WERI-Rb-1 (cell line): ENCODE results near the gene TVP23A.

ENCODE experiments used
- DNase-seq: peaks from one replicate; pipeline ENCODE4 v3.0.0-alpha.2; 2020
- H3K27ac ChIP-seq: fragments of 250-450 bp; sonication (Bioruptor Pico); 2 replicates; pipeline ENCODE4 v1.5.1; 2020; ENCODE audit warnings: mild to moderate bottlenecking, moderate library complexity
- H3K27me3 ChIP-seq: fragments of 250-450 bp; sonication (Bioruptor Pico); 2 replicates; pipeline ENCODE4 v1.5.1; 2021; ENCODE audit warnings: mild to moderate bottlenecking, low read depth, moderate library complexity; ENCODE audit not compliant: insufficient read depth, severe bottlenecking
- H3K36me3 ChIP-seq: fragments of 250-450 bp; sonication (Bioruptor Pico); 2 replicates; pipeline ENCODE4 v1.5.1; 2020; ENCODE audit warnings: mild to moderate bottlenecking, moderate library complexity
- H3K4me3 ChIP-seq: 2 replicates; pipeline ENCODE4 v1.5.1; 2011; ENCODE audit warnings: low read depth, mild to moderate bottlenecking, control low read depth, low read length
- H3K9me3 ChIP-seq: fragments of 250-450 bp; sonication (Bioruptor Pico); 2 replicates; pipeline ENCODE4 v1.5.1; 2021; ENCODE audit warnings: mild to moderate bottlenecking, moderate library complexity; ENCODE audit not compliant: severe bottlenecking
- TF ChIP-seq, protein P1 (sequence below): IDR thresholded peaks from 2 replicates; pipeline ENCODE4 v1.5.1; 2011; ENCODE audit warnings: low read depth, mild to moderate bottlenecking, control low read depth, inconsistent platforms, low read length

Gene TVP23A

DNA sequence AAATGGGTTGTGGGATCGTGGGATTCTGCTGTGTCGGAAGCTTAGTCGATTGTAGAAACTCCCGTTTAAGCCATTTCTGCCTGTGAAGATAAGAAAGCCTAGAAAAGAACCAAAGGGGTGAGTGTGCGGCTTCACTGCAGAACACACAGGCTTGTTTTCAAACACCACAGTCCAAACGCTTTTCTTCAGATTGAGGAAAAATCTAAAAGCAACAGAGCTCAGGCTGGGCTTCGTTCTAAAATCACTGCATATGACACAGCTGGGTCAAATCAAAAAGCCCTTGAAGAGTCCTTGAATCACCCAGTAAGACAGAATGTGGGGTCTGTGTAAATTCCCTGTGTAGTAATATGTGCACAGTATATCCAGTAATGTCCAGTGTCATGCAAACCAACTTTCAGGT is 49.2 kb downstream of the TVP23A start:
- Histone ChIP-seq H3K4me3 (no peak overlapping the region), H3K36me3 (peaks cover 12% of the 10 kb centered on the region), H3K9me3 (no peaks in the 10 kb centered on the region), H3K27me3 (no peaks in the 10 kb centered on the region), H3K27ac (no peak overlapping the region)
- DNase-seq = no peak
- TF ChIP-seq, protein P1, sequence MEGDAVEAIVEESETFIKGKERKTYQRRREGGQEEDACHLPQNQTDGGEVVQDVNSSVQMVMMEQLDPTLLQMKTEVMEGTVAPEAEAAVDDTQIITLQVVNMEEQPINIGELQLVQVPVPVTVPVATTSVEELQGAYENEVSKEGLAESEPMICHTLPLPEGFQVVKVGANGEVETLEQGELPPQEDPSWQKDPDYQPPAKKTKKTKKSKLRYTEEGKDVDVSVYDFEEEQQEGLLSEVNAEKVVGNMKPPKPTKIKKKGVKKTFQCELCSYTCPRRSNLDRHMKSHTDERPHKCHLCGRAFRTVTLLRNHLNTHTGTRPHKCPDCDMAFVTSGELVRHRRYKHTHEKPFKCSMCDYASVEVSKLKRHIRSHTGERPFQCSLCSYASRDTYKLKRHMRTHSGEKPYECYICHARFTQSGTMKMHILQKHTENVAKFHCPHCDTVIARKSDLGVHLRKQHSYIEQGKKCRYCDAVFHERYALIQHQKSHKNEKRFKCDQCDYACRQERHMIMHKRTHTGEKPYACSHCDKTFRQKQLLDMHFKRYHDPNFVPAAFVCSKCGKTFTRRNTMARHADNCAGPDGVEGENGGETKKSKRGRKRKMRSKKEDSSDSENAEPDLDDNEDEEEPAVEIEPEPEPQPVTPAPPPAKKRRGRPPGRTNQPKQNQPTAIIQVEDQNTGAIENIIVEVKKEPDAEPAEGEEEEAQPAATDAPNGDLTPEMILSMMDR = no peak

DNA sequence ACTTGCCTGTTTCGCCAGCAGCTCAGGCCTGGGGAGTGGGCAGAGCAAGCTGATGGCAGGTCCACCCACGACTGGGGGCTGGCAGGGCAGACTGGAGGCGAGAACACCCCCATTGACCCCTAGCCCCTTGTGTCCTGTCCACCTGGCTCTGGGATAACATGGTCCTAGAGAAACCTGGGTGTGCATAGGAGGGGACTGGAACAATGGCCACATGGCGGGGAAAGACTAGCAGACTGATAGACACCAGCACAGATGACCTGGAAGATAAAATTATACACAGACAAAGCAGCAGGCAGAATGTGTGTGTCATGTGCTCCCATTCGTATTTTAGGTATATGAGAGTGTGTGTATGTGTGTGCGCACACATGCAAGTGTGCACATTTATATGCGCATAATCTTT is 51.5 kb downstream of the TVP23A start:
- Histone ChIP-seq H3K4me3 (no peak overlapping the region), H3K27me3 (no peaks in the 10 kb centered on the region), H3K27ac (no peak overlapping the region), H3K9me3 (no peaks in the 10 kb centered on the region), H3K36me3 (peaks cover 17% of the 10 kb centered on the region)
- TF ChIP-seq, protein P1 = no peak
- DNase-seq = no peak

DNA sequence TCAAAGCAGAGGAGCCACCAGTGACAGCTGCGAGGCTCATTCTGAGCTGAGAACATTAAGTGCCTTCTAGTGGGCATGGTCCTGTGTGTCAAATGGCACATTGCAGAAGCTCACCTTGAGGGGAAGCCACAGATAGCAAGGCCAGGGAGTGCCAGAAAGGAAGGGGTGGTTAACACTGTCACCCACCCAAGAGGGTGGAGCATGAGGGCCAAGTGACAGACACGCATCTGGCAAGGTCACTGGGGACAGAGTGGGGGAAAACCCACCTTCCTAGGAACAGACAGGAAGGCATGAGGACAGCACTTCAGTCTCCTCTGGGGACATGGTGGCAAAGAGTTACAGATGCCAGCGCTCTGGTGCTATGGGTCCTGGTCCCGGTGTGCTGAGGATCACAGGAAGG is 52.8 kb downstream of the TVP23A start:
- Histone ChIP-seq H3K27me3 (no peaks in the 10 kb centered on the region), H3K9me3 (no peaks in the 10 kb centered on the region), H3K27ac (no peak overlapping the region), H3K36me3 (peaks cover 30% of the 10 kb centered on the region), H3K4me3 (no peak overlapping the region)
- TF ChIP-seq, protein P1 = no peak
- DNase-seq = no peak

DNA sequence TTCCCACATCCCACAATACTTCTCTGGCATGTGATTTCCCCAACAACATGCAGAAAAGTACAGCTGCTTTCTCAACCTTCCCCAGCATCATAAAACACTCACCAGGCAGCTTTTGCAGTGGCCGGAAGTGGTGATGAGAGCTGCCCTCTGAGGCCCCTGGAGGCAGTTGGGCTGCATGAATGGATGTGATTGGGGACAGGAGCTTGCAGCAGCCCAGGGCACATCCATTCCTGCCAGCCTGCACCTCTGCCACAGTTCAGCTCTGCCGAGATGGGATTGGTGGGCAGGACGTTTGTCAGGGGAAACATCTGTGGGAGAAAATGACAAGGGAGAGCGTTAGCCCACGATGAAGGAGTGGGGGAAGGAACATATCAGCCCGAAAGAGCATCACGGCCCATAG is 55.1 kb downstream of the TVP23A start:
- no peaks in the 10 kb centered on the region for H3K9me3 ChIP-seq
- TF ChIP-seq, protein P1 = no peak
- H3K27me3 ChIP-seq = no peaks in the 10 kb centered on the region
- DNase-seq = no peak
- no peak overlapping the region for H3K27ac ChIP-seq
- no peak overlapping the region for H3K4me3 ChIP-seq
- peaks cover 49% of the 10 kb centered on the region for H3K36me3 ChIP-seq

DNA sequence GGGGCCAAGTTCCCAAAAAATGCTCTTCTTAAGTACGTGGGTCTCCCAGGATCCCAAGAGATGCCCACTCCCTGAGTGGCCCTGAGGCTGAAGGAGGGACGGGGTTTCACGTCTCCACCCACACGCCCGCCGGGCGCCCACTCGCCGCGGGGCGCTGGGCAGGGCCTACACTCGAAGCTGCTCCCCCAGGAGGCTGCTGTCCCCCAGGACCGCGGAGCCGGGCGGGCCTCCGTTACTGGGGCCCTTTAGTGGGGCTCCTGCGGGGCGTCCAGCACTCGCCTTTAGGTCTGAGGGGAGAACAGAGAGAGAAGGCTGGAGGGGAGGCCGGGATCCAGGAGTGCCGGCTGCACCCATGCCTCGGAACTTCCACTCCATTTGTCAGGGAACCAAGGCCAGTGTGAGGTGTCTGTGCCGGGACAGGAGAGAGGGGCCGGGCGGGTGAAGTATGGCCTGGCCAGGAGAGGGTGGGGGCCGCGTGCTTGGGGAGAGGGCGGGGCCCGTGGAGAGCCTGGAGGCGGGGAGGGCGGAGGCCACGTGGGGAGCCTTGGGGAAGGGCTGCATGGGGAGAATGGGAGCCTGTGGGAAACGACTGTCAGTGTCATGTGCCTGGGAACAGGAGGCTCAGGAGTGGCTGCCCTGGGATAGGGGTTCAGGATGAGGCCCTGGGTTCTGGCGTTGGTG is 56.1 kb downstream of the TVP23A start:
- TF ChIP-seq, protein P1 = no peak
- Histone ChIP-seq H3K4me3 (no peak overlapping the region), H3K27me3 (no peaks in the 10 kb centered on the region), H3K9me3 (no peaks in the 10 kb centered on the region), H3K27ac (no peak overlapping the region), H3K36me3 (peaks cover 54% of the 10 kb centered on the region)
- no peak for DNase-seq

DNA sequence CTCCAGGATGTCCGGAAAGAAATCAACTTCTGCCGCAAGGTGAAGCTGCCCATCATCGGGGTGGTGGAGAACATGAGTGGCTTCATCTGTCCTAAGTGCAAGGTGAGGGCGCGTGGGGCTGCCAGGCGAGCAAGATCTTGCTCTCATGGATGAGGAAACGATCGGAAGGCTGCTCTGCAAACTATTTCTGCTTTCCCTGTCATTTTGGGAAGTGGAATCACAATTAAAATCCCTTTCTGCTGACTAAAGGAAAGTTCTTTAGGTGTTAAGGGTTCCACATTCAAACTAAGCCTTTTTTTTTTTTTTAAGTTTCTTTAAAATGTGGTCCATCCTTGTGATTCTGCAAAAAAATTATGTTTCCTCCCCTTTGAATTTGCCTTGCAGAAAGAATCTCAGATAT is 57.2 kb downstream of the TVP23A start:
- H3K27me3 ChIP-seq = no peaks in the 10 kb centered on the region
- no peaks in the 10 kb centered on the region for H3K9me3 ChIP-seq
- no peak for DNase-seq
- peaks cover 59% of the 10 kb centered on the region for H3K36me3 ChIP-seq
- no peak overlapping the region for H3K27ac ChIP-seq
- TF ChIP-seq, protein P1 = no peak
- H3K4me3 ChIP-seq = no peak overlapping the region
